ENCODE data around the gene CD163L1. TPM values are rescaled to one million over a fixed set of nuclear protein-coding genes. Genes with fewer than 3 reads are reported as not detected.

Gene CD163L1
- total and polyA plus RNA-seq, 9 of the 15 experiments (the other 6 are each of a cell fraction or from before 2014, with no cell fraction given), result 0.54 to 9.2 (median 2.0) TPM

GRCh38 chr12:7375145-7375543 is 68.8 kb downstream of the CD163L1 start:
- Histone ChIP-seq H3K36me3 (ENCODE audit: control insufficient read depth, insufficient read depth, low read length) (no peaks in the 10 kb centered on the region), H3K4me1 (replicated peaks in 1 of 2; ENCODE audit: control insufficient read depth in 2 of 2, insufficient read depth in 2 of 2, low read length in 2 of 2) (peaks cover 0 to 4% of the 10 kb centered on the region in 2 experiments; a peak in 4 of 5 replicates), H2AFZ (ENCODE audit: low read depth, low read length) (no peak overlapping the region), H3K9me1 (ENCODE audit: control insufficient read depth, insufficient read depth, low read length) (no peaks in the 10 kb centered on the region), H3K4me2 (ENCODE audit: insufficient read depth, low read length) (no peak overlapping the region), H3K4me3 (no peak overlapping the region), H3K9me3 (replicated peaks; ENCODE audit: control insufficient read depth, insufficient read depth, low read depth, low read length) (no peaks in the 10 kb centered on the region), H3K27me3 (ENCODE audit: control insufficient read depth in 2 of 2, insufficient read depth in 2 of 2, low read length in 2 of 2) (no peaks in the 10 kb centered on the region), H3K9ac (ENCODE audit: insufficient read depth in 1 of 2, low read depth in 2 of 2, low read length in 2 of 2) (no peak overlapping the region), H3K27ac (ENCODE audit: extremely low read depth, low read depth, low read length) (no peak overlapping the region), H4K20me1 (replicated peaks; ENCODE audit: control insufficient read depth, insufficient read depth, low read length) (no peaks in the 10 kb centered on the region), H3K79me2 (ENCODE audit: control insufficient read depth, insufficient read depth, low read length) (no peaks in the 10 kb centered on the region)
- 14% methylated on average over 3 of the region's 3 CpGs for WGBS (ENCODE audit: insufficient coverage, low coverage, missing lambda C conversion rate)
- ChIA-PET CTCF (ENCODE audit: low intra/inter-chr PET ratio) (no interaction called here), POLR2A (no interaction called here)
- intact Hi-C loops (cut with micrococcal nuclease), result loop anchor here (2.0 kb wide), 1 partner anchor 86 kb away; no protein-coding TSS in a partner anchor
- in situ Hi-C loops (cut with MboI), result loop anchor here (10.0 kb wide), 1 partner anchor 60 kb away; no protein-coding TSS in a partner anchor
- FAIRE-seq (no peak), DNase-seq (ENCODE audit: extremely low read depth in 1 of 4, low spot score in 3 of 4) (no peak), ATAC-seq (no peak)
- BruUV-seq (replicated peaks), result no TSS peak
- TF ChIP-seq ZNF280B (CRISPR knock-in tag; IDR thresholded peaks at IDR 0.05) (no peak), CHD2 (IDR thresholded peaks at IDR 0.05; ENCODE audit: low read depth, low read length) (no peak), PRDM10 (IDR thresholded peaks at IDR 0.05; ENCODE audit: partially characterized antibody) (no peak), GATAD2B (IDR thresholded peaks at IDR 0.05; ENCODE audit: borderline replicate concordance) (no peak), CC2D1A (IDR thresholded peaks at IDR 0.05) (no peak), ZNF609 (CRISPR knock-in tag; IDR thresholded peaks at IDR 0.05; ENCODE audit: borderline replicate concordance) (no peak), ZNF785 (CRISPR knock-in tag; IDR thresholded peaks at IDR 0.05) (no peak), ZNF740 (CRISPR knock-in tag; IDR thresholded peaks at IDR 0.05) (no peak), ZNF740 (tag; IDR thresholded peaks at IDR 0.05) (no peak), MEF2D (tag; conservative IDR thresholded peaks at IDR 0.05; ENCODE audit: low read depth) (no peak), ZBTB7A (IDR thresholded peaks at IDR 0.05; ENCODE audit: borderline replicate concordance, control insufficient read depth, low read depth, low read length) (no peak)

Data from K562 (cell line).